ENCODE measurements around the gene RTP5.

- no peak for TF ChIP-seq CTCF (IDR thresholded peaks at IDR 0.05)
- no peak for TF ChIP-seq EZH2 (IDR thresholded peaks at IDR 0.05; ENCODE audit: borderline replicate concordance, insufficient read depth, low read depth, low read length, poor library complexity, severe bottlenecking)
Observed at GRCh38 chr2:241865416-241865956, 4.0 kb upstream of the RTP5 start.

Data from B cell (primary cell).